Panc1 (cell line): Measurements from ENCODE around the gene GRAMD1A. TPM values are rescaled to one million over a fixed set of nuclear protein-coding genes. Genes with fewer than 3 reads are reported as not detected.
"Not testable (repeated sequence)": the region's sequence is repeated elsewhere in the genome, so short reads cannot be mapped to it uniquely, and the experiment has no call there.

Source experiments
- ATAC-seq: fragments of 200-7000 bp; cut with Tn5 transposase; 2 replicates; pipeline ENCODE4 v1.9.1; 2020; ENCODE audit warnings: mild to moderate bottlenecking, moderate library complexity
- BruUV-seq: library from RNA; stranded (reverse); fragments of 400-500 nt; replicated peaks from 2 replicates; lab custom pipeline; 2021; lab: Mats Ljungman, UMichigan
- CTCF ChIA-PET: fragments of 300-600 bp; sonication (Branson Sonifier 250); formaldehyde crosslinking; loops from one replicate; lab custom pipeline; 2022; ENCODE audit warnings: antibody characterized with exemption; lab: Charles Lee
- POLR2A ChIA-PET: fragments of 300-600 bp; sonication (Branson Sonifier 250); formaldehyde crosslinking; loops from one replicate; lab custom pipeline; 2022; ENCODE audit warnings: antibody characterized with exemption; lab: Charles Lee
- DNase-seq: peaks from one replicate; pipeline ENCODE4 v3.0.0-alpha.2; 2010; ENCODE audit warnings: low read depth, low spot score
- H3K27ac ChIP-seq: 2 replicates; pipeline ENCODE4 v1.5.1; 2011; ENCODE audit warnings: mild to moderate bottlenecking, low read length, inconsistent platforms
- H3K27me3 ChIP-seq: fragments of 200-500 bp; sonication (Bioruptor generic); 2 replicates; pipeline ENCODE4 v1.6.0; 2014; ENCODE audit warnings: low read length, inconsistent platforms; ENCODE audit not compliant: control insufficient read depth, insufficient read depth
- H3K36me3 ChIP-seq: fragments of 200-500 bp; sonication (Bioruptor generic); 2 replicates; pipeline ENCODE4 v1.5.1; 2014; ENCODE audit warnings: inconsistent platforms, mild to moderate bottlenecking, low read length, moderate library complexity; ENCODE audit not compliant: control insufficient read depth, insufficient read depth
- H3K4me1 ChIP-seq: 2 replicates; pipeline ENCODE4 v1.5.1; 2011; ENCODE audit warnings: inconsistent platforms, mild to moderate bottlenecking, low read length, moderate library complexity; ENCODE audit not compliant: control insufficient read depth, insufficient read depth
- H3K4me3 ChIP-seq, 2 experiments: 2 replicates each; pipeline ENCODE4 v1.5.1; 2011 to 2012; ENCODE audit warnings: low read depth in 2 of 2, low read length in 2 of 2, mild to moderate bottlenecking in 2 of 2, inconsistent platforms in 1 of 2, moderate library complexity in 1 of 2
- H3K9me3 ChIP-seq: fragments of 200-500 bp; sonication (Bioruptor generic); 2 replicates; pipeline ENCODE4 v1.5.1; 2014; ENCODE audit warnings: low read depth, mild to moderate bottlenecking, inconsistent platforms, low read length, moderate library complexity; ENCODE audit not compliant: control insufficient read depth, insufficient read depth
- CTCF ChIP-seq: fragments of 450-650 bp; IDR thresholded peaks from 2 replicates; pipeline ENCODE4 v1.5.1; 2017; ENCODE audit warnings: mild to moderate bottlenecking
- POLR2AphosphoS5 ChIP-seq: IDR thresholded peaks from 2 replicates; pipeline ENCODE4 v1.6.1; 2012; ENCODE audit warnings: mild to moderate bottlenecking, low read depth, low read length, moderate library complexity
- REST ChIP-seq, 2 experiments: IDR thresholded peaks; 2 replicates each; pipeline ENCODE4 v1.6.1; 2011 to 2012; ENCODE audit warnings: low read depth in 2 of 2, control low read depth in 1 of 2, low read length in 1 of 2, mild to moderate bottlenecking in 1 of 2, moderate library complexity in 1 of 2; ENCODE audit not compliant: insufficient read depth in 1 of 2
- SIN3A ChIP-seq: IDR thresholded peaks from 2 replicates; pipeline ENCODE4 v1.6.1; 2012; ENCODE audit warnings: low read depth, mild to moderate bottlenecking, low read length, moderate library complexity, borderline replicate concordance; ENCODE audit not compliant: insufficient read depth
- TCF7L2 ChIP-seq: IDR thresholded peaks from 2 replicates; pipeline ENCODE4 v1.6.1; 2011; ENCODE audit warnings: mild to moderate bottlenecking, low read depth, low read length, inconsistent platforms
- in situ Hi-C: cut with HindIII; loops from 2 replicates; pipeline ENCODE4 v1.10.0; 2016; ENCODE audit warnings: low sequenced_read_pairs, low pct_unique_long_range_greater_than_20kb
- intact Hi-C: fragments of 100-400 bp; cut with micrococcal nuclease; formaldehyde crosslinking; loops from one replicate; pipeline ENCODE4 v1.10.0; 2022; ENCODE audit not compliant: unreplicated experiment
- total RNA-seq: library from RNA; stranded (reverse); gene quantifications from one replicate; pipeline ENCODE4 v1.2.1, GENCODE V29; 2021; ENCODE audit not compliant: unreplicated experiment

GRAMD1A gene
- total RNA-seq, 1 experiment from 2014 or later = 69.9 TPM

- no peaks in the 10 kb centered on the region for H3K36me3 ChIP-seq
- H3K27ac ChIP-seq = peak within 1 kb of the TSS; percentile 41
- peak; percentile 90 for ATAC-seq
- DNase-seq = no peak
- BruUV-seq = no TSS peak
- ChIA-PET CTCF (interaction anchor here (0.7 kb wide), 1 partner anchor 63 kb away, joined by 4 read pairs; no protein-coding TSS in a partner anchor), POLR2A (no interaction called here)
- H3K27me3 ChIP-seq = no peaks in the 10 kb centered on the region
- in situ Hi-C loops (no loop called here), intact Hi-C loops (no loop called here)
- 0 out of 2 replicates have a peak, but pooled peaks cover 10% of the 10 kb centered on the region for H3K4me1 ChIP-seq
- peak within 1 kb of the TSS; percentile 64 to 73 for H3K4me3 ChIP-seq
- H3K9me3 ChIP-seq = peaks cover 19% of the 10 kb centered on the region
- TF ChIP-seq POLR2AphosphoS5 (no peak), REST (IDR thresholded peaks at IDR 0.05; ENCODE audit: insufficient read depth in 1 of 2, low read depth in 2 of 2, low read length in 1 of 2) (no peak), CTCF (no peak), TCF7L2 (no peak), SIN3A (no peak)
Observed at GRCh38 chr19:34963573-34964406, 36.3 kb upstream of the GRAMD1A start, which contains the start of gene ZNF792. Gene ZNF792, minus strand, starts transcription at chr19:34964229. Its CDS starts 567 bp downstream, at chr19:34963662.

DNA sequence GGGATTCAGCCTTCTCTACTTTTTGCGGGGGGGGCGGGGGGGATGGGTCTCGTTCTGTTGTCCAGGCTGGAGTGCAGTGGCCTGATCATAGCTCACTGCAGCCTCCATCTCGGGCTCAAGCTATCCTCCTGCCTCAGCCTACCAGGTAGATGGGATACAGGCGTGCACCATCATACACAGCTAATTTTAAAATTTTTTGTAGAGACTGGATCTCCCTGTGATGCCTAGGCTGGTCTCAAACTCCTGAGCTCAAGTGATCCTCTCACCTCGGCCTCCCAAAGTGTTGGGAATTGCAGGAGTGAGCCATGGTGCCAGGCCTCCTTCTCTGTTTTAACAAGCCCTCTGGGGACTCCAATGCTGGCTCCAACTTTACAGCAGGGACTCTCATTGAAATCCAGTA is 35.5 kb upstream of the GRAMD1A start:
- ChIA-PET CTCF (no interaction called here), POLR2A (no interaction called here)
- TF ChIP-seq SIN3A = no peak
- TF ChIP-seq CTCF = no peak
- TF ChIP-seq TCF7L2 = no peak
- TF ChIP-seq POLR2AphosphoS5 = no peak
- no peak for TF ChIP-seq REST (IDR thresholded peaks at IDR 0.05; ENCODE audit: insufficient read depth in 1 of 2, low read depth in 2 of 2, low read length in 1 of 2)
- no peak overlapping the region for H3K27ac ChIP-seq
- no peaks in the 10 kb centered on the region for H3K36me3 ChIP-seq
- no TSS peak for BruUV-seq
- ATAC-seq (no peak), DNase-seq (no peak)
- H3K4me1 ChIP-seq = 0 out of 2 replicates have a peak, but pooled peaks cover 10% of the 10 kb centered on the region
- in situ Hi-C loops (no loop called here), intact Hi-C loops (no loop called here)
- H3K4me3 ChIP-seq = peak overlapping the region in 1 of 2 experiments; percentile 64; a peak in 2 of 4 replicates
- peaks cover 12% of the 10 kb centered on the region for H3K9me3 ChIP-seq
- H3K27me3 ChIP-seq = no peaks in the 10 kb centered on the region

DNA sequence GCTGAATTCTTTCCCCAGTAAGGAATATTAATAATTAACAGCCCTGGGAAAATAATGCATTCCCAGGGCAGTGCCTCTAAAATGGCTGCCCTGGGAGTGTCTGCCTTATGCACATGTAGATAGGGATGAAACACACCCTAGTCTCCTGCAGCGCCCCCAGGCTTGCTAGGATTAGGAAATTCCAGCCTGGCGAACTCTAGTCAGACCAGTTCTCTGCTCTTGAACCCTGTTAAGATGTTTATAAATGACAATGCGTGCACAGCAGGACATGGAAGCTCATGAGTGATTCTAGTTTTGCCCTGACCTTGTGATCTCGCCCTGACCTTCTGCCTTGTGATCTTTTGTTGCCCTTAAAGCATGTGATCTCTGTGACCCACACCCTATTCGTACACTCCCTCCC is 34.6 kb upstream of the GRAMD1A start:
- in situ Hi-C loops, BruUV-seq, DNase-seq, H3K27me3 ChIP-seq, intact Hi-C loops, ATAC-seq, POLR2A ChIA-PET, H3K4me3 ChIP-seq, H3K36me3 ChIP-seq, H3K27ac ChIP-seq, CTCF ChIA-PET: not testable (repeated sequence)
- H3K9me3 ChIP-seq = peaks cover 10% of the 10 kb centered on the region
- 0 out of 2 replicates have a peak, but pooled peaks cover 10% of the 10 kb centered on the region for H3K4me1 ChIP-seq
